ENCODE measurements around the gene MAD1L1. TPM values are rescaled to one million over a fixed set of nuclear protein-coding genes. Genes with fewer than 3 reads are reported as not detected.

The MAD1L1 gene
- total RNA-seq, 4 donors from 2014 or later = 22.3 to 56.6 (median 35.0) TPM

DNA sequence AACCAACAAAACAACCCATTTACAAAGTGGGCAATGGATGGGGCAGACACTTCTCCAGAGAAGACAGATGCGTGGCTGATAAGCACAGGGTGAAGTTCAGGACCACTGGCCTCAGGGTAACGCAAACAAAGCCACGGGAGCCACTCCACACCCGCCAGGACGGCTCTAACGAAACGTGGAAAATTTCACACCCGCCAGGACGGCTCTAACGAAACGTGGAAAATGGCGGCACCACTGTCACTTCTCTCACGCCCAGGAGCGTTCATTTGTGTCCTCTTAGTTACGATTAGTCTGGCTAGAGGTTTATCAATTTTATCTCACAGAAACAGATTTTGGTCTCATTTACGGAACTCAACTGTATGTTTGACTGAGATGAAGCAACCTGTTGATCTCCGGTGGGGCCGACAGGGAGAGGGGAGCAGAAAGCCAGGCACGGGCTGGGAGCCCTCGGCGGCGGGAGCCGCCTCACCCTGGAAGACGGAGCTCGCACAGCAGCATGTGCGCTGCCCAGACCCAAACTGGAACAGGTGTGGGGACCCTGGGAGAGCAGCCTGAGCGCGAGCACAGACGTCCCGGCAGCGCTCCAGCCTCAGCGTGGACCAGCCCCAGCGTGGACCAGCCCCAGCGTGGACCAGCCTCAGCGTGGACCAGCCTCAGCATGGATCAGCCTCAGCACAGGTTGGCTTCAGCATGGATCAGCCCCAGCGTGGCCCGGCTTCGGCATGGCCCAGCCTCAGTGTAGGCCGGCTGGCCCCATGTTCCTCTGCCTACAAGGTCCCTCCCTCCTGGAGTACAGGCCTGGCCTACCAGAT lies 243.5 kb downstream of the MAD1L1 start:
- H3K36me3 ChIP-seq = no peaks in the 10 kb centered on the region
- no peak for ATAC-seq
- WGBS, 2 donors (ENCODE audit: low coverage in 1 of 2) = 98 to 100% methylated on average over 1 to 26 of the region's 39 CpGs
- peaks cover 0 to 6% (median 0%) of the 10 kb centered on the region in 3 donors for H3K4me1 ChIP-seq
- no peak overlapping the region for H3K27ac ChIP-seq
- no peak overlapping the region for H3K4me3 ChIP-seq
- no peak for TF ChIP-seq POLR2A (IDR thresholded peaks at IDR 0.05)
- TF ChIP-seq POLR2AphosphoS5 (IDR thresholded peaks at IDR 0.05) = no peak
- TF ChIP-seq, protein P1, sequence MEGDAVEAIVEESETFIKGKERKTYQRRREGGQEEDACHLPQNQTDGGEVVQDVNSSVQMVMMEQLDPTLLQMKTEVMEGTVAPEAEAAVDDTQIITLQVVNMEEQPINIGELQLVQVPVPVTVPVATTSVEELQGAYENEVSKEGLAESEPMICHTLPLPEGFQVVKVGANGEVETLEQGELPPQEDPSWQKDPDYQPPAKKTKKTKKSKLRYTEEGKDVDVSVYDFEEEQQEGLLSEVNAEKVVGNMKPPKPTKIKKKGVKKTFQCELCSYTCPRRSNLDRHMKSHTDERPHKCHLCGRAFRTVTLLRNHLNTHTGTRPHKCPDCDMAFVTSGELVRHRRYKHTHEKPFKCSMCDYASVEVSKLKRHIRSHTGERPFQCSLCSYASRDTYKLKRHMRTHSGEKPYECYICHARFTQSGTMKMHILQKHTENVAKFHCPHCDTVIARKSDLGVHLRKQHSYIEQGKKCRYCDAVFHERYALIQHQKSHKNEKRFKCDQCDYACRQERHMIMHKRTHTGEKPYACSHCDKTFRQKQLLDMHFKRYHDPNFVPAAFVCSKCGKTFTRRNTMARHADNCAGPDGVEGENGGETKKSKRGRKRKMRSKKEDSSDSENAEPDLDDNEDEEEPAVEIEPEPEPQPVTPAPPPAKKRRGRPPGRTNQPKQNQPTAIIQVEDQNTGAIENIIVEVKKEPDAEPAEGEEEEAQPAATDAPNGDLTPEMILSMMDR (IDR thresholded peaks at IDR 0.05) = no peak
- TF ChIP-seq EP300 (IDR thresholded peaks at IDR 0.05) = no peak
- H3K27me3 ChIP-seq = no peaks in the 10 kb centered on the region
- no peaks in the 10 kb centered on the region for H3K9me3 ChIP-seq

- no peaks in the 10 kb centered on the region for H3K36me3 ChIP-seq
- TF ChIP-seq, protein P1 (IDR thresholded peaks at IDR 0.05) = no peak
- no peak for TF ChIP-seq POLR2A (IDR thresholded peaks at IDR 0.05)
- TF ChIP-seq POLR2AphosphoS5 (IDR thresholded peaks at IDR 0.05) = no peak
- TF ChIP-seq EP300 (IDR thresholded peaks at IDR 0.05) = no peak
- no peaks in the 10 kb centered on the region for H3K27me3 ChIP-seq
- peaks cover 0 to 6% (median 0%) of the 10 kb centered on the region in 3 donors for H3K4me1 ChIP-seq
- H3K4me3 ChIP-seq = no peak overlapping the region
- H3K9me3 ChIP-seq = no peaks in the 10 kb centered on the region
- no peak overlapping the region for H3K27ac ChIP-seq
- ATAC-seq = no peak
- WGBS, 2 donors (ENCODE audit: low coverage in 1 of 2) = 100% methylated on average over 2 of the region's 17 CpGs; no CpG with 5 or more reads in 1 of the 2 donors
Measured at GRCh38 chr7:1988533-1988930, 244.2 kb downstream of the MAD1L1 start.

- 90 to 100% methylated on average over 2 to 3 of the region's 43 CpGs for WGBS, 2 donors (ENCODE audit: low coverage in 1 of 2)
- TF ChIP-seq EP300 (IDR thresholded peaks at IDR 0.05) (no peak), POLR2AphosphoS5 (IDR thresholded peaks at IDR 0.05) (no peak)
Measured at GRCh38 chr7:1987591-1988532, 244.9 kb downstream of the MAD1L1 start.

GRCh38 chr7:1987084-1987535 lies 245.6 kb downstream of the MAD1L1 start:
- WGBS, 2 donors (ENCODE audit: low coverage in 1 of 2) = 94% methylated on average over 14 of the region's 23 CpGs; no CpG with 5 or more reads in 1 of the 2 donors
- H3K4me1 ChIP-seq = peaks cover 0 to 6% (median 0%) of the 10 kb centered on the region in 3 donors
- H3K9me3 ChIP-seq = no peaks in the 10 kb centered on the region
- H3K36me3 ChIP-seq = no peaks in the 10 kb centered on the region
- H3K27me3 ChIP-seq = no peaks in the 10 kb centered on the region
- ATAC-seq = no peak
- TF ChIP-seq POLR2A (IDR thresholded peaks at IDR 0.05) (no peak), EP300 (IDR thresholded peaks at IDR 0.05) (no peak), POLR2AphosphoS5 (IDR thresholded peaks at IDR 0.05) (no peak)
- TF ChIP-seq, protein P1 (IDR thresholded peaks at IDR 0.05) = no peak
- H3K4me3 ChIP-seq = no peak overlapping the region
- H3K27ac ChIP-seq = no peak overlapping the region

More at GRCh38 chr7:1987591-1988532, 244.9 kb downstream of the MAD1L1 start:
- ATAC-seq = no peak
- no peaks in the 10 kb centered on the region for H3K9me3 ChIP-seq
- no peak overlapping the region for H3K4me3 ChIP-seq
- H3K36me3 ChIP-seq = no peaks in the 10 kb centered on the region
- H3K4me1 ChIP-seq = peaks cover 0 to 6% (median 0%) of the 10 kb centered on the region in 3 donors
- H3K27ac ChIP-seq = no peak overlapping the region
- no peaks in the 10 kb centered on the region for H3K27me3 ChIP-seq
